Esophagus muscularis mucosa (tissue), 4 donors: ENCODE data around the gene NUMA1. TPM values are rescaled to one million over a fixed set of nuclear protein-coding genes. Genes with fewer than 3 reads are reported as not detected.

Experiments used
- DNase-seq: peaks from one replicate; pipeline ENCODE4 v3.0.0-alpha.2; 2017; ENCODE audit errors: extremely low spot score
- H3K27ac ChIP-seq, 4 donors: fragments of 200-600 bp; sonication (generic); replicated peaks in 1 of 4; 1 replicate in 3 of 4; 2 replicates in 1 of 4; pipeline ENCODE4 v1.5.1; 2016 to 2019; ENCODE audit warnings: mild to moderate bottlenecking in 1 of 4
- H3K27me3 ChIP-seq, 4 donors: fragments of 200-600 bp; sonication (generic); one replicate each; pipeline versions ENCODE4 v1.5.1 to v1.6.0; 2016 to 2019
- H3K36me3 ChIP-seq, 4 donors: fragments of 200-600 bp; sonication (generic); one replicate each; pipeline ENCODE4 v1.5.1; 2016 to 2019
- H3K4me1 ChIP-seq, 4 donors: fragments of 200-600 bp; sonication (generic); one replicate each; pipeline ENCODE4 v1.5.1; 2016 to 2019
- H3K4me3 ChIP-seq, 4 donors: fragments of 200-600 bp; sonication (generic); 1 replicate in 2 of 4; 2 replicates in 2 of 4; pipeline ENCODE4 v1.5.1; 2016 to 2019; ENCODE audit warnings: mild to moderate bottlenecking in 4 of 4, moderate library complexity in 1 of 4
- H3K9me3 ChIP-seq, 4 donors: fragments of 200-600 bp; sonication (generic); 1 replicate in 3 of 4; 2 replicates in 1 of 4; pipeline ENCODE4 v1.5.1; 2016 to 2019
- CTCF ChIP-seq, 3 experiments: fragments of 200-600 bp in 2 of 3; fragments of 450-650 bp in 1 of 3; sonication (generic) in 2 of 3; IDR thresholded peaks; one replicate each; pipeline ENCODE4 v1.5.1; 2017 to 2019; ENCODE audit warnings: antibody characterized with exemption in 3 of 3, mild to moderate bottlenecking in 2 of 3, moderate library complexity in 1 of 3
- EP300 ChIP-seq: sonication (generic); formaldehyde crosslinking; IDR thresholded peaks from one replicate; pipeline ENCODE4 v1.6.1; 2017; ENCODE audit warnings: antibody characterized with exemption
- POLR2A ChIP-seq: fragments of 450-650 bp; IDR thresholded peaks from one replicate; pipeline ENCODE4 v1.6.1; 2017; ENCODE audit warnings: antibody characterized with exemption, moderate library complexity, mild to moderate bottlenecking, low read depth
- POLR2AphosphoS5 ChIP-seq, 2 donors: sonication (generic); formaldehyde crosslinking; IDR thresholded peaks; one replicate each; pipeline ENCODE4 v1.6.1; 2017; ENCODE audit warnings: antibody characterized with exemption in 2 of 2
- WGBS: methylation state at CpG from one replicate; pipeline ENCODE4 v1.1.5; 2018; 5-methylcytosine and 5-hydroxymethylcytosine counted together
- intact Hi-C: fragments of 100-400 bp; cut with DNase I; formaldehyde crosslinking; loops from one replicate; pipeline ENCODE4 v1.15.1; 2023
- total RNA-seq, 4 donors: library from RNA; depleted of rRNA; stranded (reverse); fragments of >200 nt; gene quantifications; one replicate each; pipeline versions ENCODE4 v1.1.0 to v1.2.1, GENCODE V29; 2016

NUMA1 gene
- total RNA-seq, 4 donors from 2014 or later, result 214 to 328 (median 272) TPM

GRCh38 chr11:72112143-72112977 is 32.0 kb upstream of the NUMA1 start, which contains the start of gene ANAPC15:
Gene ANAPC15, minus strand, starts transcription at chr11:72112695. Its CDS starts 1,419 bp downstream, at chr11:72111276.
- H3K27ac ChIP-seq, result peak within 1 kb of the TSS; percentile 89 to 97 (median 93)
- under 1% methylated on average over 42 of the region's 49 CpGs for WGBS
- no peaks in the 10 kb centered on the region for H3K9me3 ChIP-seq
- intact Hi-C loops, result no loop called here
- H3K4me1 ChIP-seq, result peaks cover 15 to 17% (median 16%) of the 10 kb centered on the region in 4 donors
- H3K27me3 ChIP-seq, result no peaks in the 10 kb centered on the region
- peaks cover 0 to 28% (median 20%) of the 10 kb centered on the region in 4 donors for H3K36me3 ChIP-seq
- DNase-seq, result peak; percentile 100
- peak within 1 kb of the TSS; percentile 64 to 71 (median 68) for H3K4me3 ChIP-seq
- TF ChIP-seq CTCF (IDR thresholded peaks at IDR 0.05), result peak in 1 of 3 experiments; percentile 14
- TF ChIP-seq EP300, result no peak
- TF ChIP-seq POLR2AphosphoS5 (IDR thresholded peaks at IDR 0.05), result peak; percentile 98 to 99
- peak; percentile 78 for TF ChIP-seq POLR2A

- peak overlapping the region; percentile 64 to 71 (median 68) for H3K4me3 ChIP-seq
- WGBS, result under 1% methylated on average over 9 of the region's 10 CpGs
- H3K27ac ChIP-seq, result peak overlapping the region; percentile 89 to 97 (median 93)
- H3K9me3 ChIP-seq, result no peaks in the 10 kb centered on the region
- no peak for TF ChIP-seq POLR2AphosphoS5 (IDR thresholded peaks at IDR 0.05)
- no peak for TF ChIP-seq EP300
- TF ChIP-seq CTCF (IDR thresholded peaks at IDR 0.05), result no peak
- no peak for TF ChIP-seq POLR2A
- intact Hi-C loops, result no loop called here
- peaks cover 15 to 17% (median 16%) of the 10 kb centered on the region in 4 donors for H3K4me1 ChIP-seq
- H3K27me3 ChIP-seq, result no peaks in the 10 kb centered on the region
- peaks cover 0 to 33% (median 21%) of the 10 kb centered on the region in 4 donors for H3K36me3 ChIP-seq
- no peak for DNase-seq
Measured at GRCh38 chr11:72111300-72112142, 31.2 kb upstream of the NUMA1 start.

GRCh38 chr11:72105888-72106287 is 25.5 kb upstream of the NUMA1 start, which contains the start of gene TOMT:
Gene TOMT, plus strand, starts transcription at chr11:72105924. Its CDS starts 28 bp downstream, at chr11:72105952.
- no peaks in the 10 kb centered on the region for H3K27me3 ChIP-seq
- 98% methylated on average over 9 of the region's 14 CpGs for WGBS
- H3K9me3 ChIP-seq, result no peaks in the 10 kb centered on the region
- H3K4me3 ChIP-seq, result no peak within 1 kb of the TSS
- intact Hi-C loops, result no loop called here
- peaks cover 0 to 33% (median 21%) of the 10 kb centered on the region in 4 donors for H3K36me3 ChIP-seq
- no peak for DNase-seq
- H3K4me1 ChIP-seq, result peaks cover 19 to 27% (median 24%) of the 10 kb centered on the region in 4 donors
- TF ChIP-seq EP300 (no peak), POLR2AphosphoS5 (IDR thresholded peaks at IDR 0.05) (no peak), CTCF (IDR thresholded peaks at IDR 0.05) (no peak), POLR2A (no peak)
- no peak within 1 kb of the TSS for H3K27ac ChIP-seq

- Histone ChIP-seq H3K36me3 (peaks cover 4 to 33% (median 21%) of the 10 kb centered on the region in 4 donors), H3K27ac (peak overlapping the region; percentile 90 to 93 (median 90)), H3K4me1 (peaks cover 35 to 48% (median 39%) of the 10 kb centered on the region in 4 donors), H3K4me3 (peak overlapping the region; percentile 68 to 77 (median 76)), H3K9me3 (no peaks in the 10 kb centered on the region), H3K27me3 (no peaks in the 10 kb centered on the region)
- intact Hi-C loops, result no loop called here
- WGBS, result 83% methylated on average over 11 of the region's 11 CpGs
- no peak for DNase-seq
- TF ChIP-seq EP300 (no peak), CTCF (IDR thresholded peaks at IDR 0.05) (peak in 1 of 3 experiments; percentile 0)
Measured at GRCh38 chr11:72103754-72104167, 23.4 kb upstream of the NUMA1 start.
